Activated CD8-positive, alpha-beta T cell treated with anti-CD3 and anti-CD28 coated beads for 36 hours (primary cell): ENCODE measurements around the gene ZBTB5. TPM values are rescaled to one million over a fixed set of nuclear protein-coding genes. Genes with fewer than 3 reads are reported as not detected.
A peak's percentile ranks its signal among the peaks of the same experiment; 100 is the strongest.

Experiments
- ATAC-seq: fragments of 200-7000 bp; cut with Tn5 transposase; one replicate; pipeline ENCODE4 v1.10.0; 2021; ENCODE audit warnings: mild to moderate bottlenecking, moderate library complexity
- CTCF ChIA-PET: fragments of 350-600 bp; sonication (Branson Sonifier 250); formaldehyde crosslinking; loops from one replicate; lab custom pipeline; 2021; ENCODE audit warnings: antibody characterized with exemption; lab: Charles Lee
- POLR2A ChIA-PET: fragments of 350-600 bp; sonication (Branson Sonifier 250); formaldehyde crosslinking; loops from one replicate; lab custom pipeline; 2021; ENCODE audit warnings: antibody characterized with exemption; lab: Charles Lee
- DNase-seq: peaks from one replicate; pipeline ENCODE4 v3.0.0-alpha.2; 2020
- H3K27ac Mint-ChIP-seq: one replicate; pipeline ENCODE4 v1.8.0; 2021; ENCODE audit warnings: mild to moderate bottlenecking, mixed read lengths
- H3K27me3 Mint-ChIP-seq: one replicate; pipeline ENCODE4 v1.8.0; 2021; ENCODE audit warnings: mixed read lengths
- H3K36me3 Mint-ChIP-seq: one replicate; pipeline ENCODE4 v1.8.0; 2021; ENCODE audit warnings: low read depth, mixed read lengths
- H3K4me1 Mint-ChIP-seq: one replicate; pipeline ENCODE4 v1.8.0; 2021; ENCODE audit warnings: low read depth, mixed read lengths
- H3K4me3 Mint-ChIP-seq: one replicate; pipeline ENCODE4 v1.8.0; 2021; ENCODE audit warnings: mild to moderate bottlenecking, moderate library complexity, mixed read lengths
- H3K9me3 Mint-ChIP-seq: one replicate; pipeline ENCODE4 v1.8.0; 2021; ENCODE audit warnings: mixed read lengths
- intact Hi-C: fragments of 100-400 bp; cut with micrococcal nuclease; formaldehyde crosslinking; loops from one replicate; pipeline ENCODE4 v1.10.0; 2022
- total RNA-seq, 2 experiments: library from RNA; stranded (reverse); gene quantifications; one replicate each; pipeline ENCODE4 v1.2.3, GENCODE V29; 2021
- TF ChIP-seq, protein P1 (sequence below): fragments of 200-600 bp; IDR thresholded peaks from one replicate; pipeline ENCODE4 v1.8.0; 2022; ENCODE audit warnings: antibody characterized with exemption, mild to moderate bottlenecking

The ZBTB5 gene
- total RNA-seq, 2 experiments from 2014 or later, result 8.6 to 8.8 TPM

DNA sequence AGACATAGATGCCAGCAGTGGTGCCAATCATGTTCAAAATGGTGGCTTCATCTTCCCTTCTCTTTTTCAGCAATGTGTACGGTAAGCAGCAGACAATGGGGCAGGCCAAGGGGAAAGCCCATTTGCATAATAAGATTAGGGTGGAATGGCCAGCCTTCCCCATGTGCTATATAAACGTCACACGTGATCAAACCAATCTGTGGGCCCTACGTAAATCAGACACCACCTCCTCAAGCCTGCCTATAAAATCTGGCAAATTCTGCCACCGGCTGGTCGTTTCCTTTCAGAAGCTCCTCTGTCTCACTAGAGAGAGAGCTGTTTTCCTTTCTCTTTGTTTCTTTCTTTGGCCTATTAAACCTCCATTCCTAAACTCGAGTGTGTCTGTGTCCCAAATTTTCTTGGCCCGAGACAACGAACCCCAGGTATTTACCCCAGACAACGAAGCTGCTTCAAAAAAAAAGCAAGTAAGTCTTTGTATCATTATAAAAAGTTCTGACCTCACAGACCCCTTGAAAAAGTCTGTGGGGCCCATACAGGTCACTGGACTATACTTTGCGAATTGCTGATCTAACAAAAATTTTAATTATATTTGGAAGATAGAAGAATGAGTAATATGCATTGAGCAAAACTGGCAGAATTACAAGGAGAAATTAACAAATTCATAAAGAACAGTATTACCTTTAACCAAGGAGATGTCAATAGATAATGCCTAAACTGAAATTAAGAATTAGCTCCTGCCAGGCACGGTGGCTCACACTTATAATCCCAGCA is 15.2 kb downstream of the ZBTB5 start:
- H3K4me1 Mint-ChIP-seq, result peaks cover 23% of the 10 kb centered on the region

DNA sequence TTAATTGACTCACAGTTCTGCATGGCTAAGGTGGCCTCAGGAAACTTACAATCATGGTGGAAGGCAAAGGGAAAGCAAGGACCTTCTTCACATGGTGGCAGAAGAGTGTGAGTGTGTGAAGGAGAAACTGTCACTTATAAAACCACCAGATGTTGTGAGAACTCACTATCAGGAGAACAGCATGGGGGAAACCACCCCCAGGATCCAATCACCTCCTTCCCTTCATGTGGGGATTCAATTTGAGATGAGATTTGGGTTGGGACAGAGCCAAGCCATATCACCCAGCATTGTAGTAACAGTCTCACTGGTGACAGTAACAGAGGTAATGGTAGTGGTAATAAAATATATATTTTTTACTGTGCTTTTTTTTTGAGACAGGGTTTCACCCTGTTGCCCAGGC is 18.1 kb downstream of the ZBTB5 start:
- no peak for ATAC-seq
- intact Hi-C loops, result no loop called here
- no peak overlapping the region for H3K27ac Mint-ChIP-seq
- ChIA-PET POLR2A (no interaction called here), CTCF (no interaction called here)
- H3K4me1 Mint-ChIP-seq, result peaks cover 7% of the 10 kb centered on the region
- peaks cover 12% of the 10 kb centered on the region for H3K36me3 Mint-ChIP-seq
- no peaks in the 10 kb centered on the region for H3K9me3 Mint-ChIP-seq
- H3K4me3 Mint-ChIP-seq, result no peak overlapping the region
- DNase-seq, result no peak
- TF ChIP-seq, protein P1, sequence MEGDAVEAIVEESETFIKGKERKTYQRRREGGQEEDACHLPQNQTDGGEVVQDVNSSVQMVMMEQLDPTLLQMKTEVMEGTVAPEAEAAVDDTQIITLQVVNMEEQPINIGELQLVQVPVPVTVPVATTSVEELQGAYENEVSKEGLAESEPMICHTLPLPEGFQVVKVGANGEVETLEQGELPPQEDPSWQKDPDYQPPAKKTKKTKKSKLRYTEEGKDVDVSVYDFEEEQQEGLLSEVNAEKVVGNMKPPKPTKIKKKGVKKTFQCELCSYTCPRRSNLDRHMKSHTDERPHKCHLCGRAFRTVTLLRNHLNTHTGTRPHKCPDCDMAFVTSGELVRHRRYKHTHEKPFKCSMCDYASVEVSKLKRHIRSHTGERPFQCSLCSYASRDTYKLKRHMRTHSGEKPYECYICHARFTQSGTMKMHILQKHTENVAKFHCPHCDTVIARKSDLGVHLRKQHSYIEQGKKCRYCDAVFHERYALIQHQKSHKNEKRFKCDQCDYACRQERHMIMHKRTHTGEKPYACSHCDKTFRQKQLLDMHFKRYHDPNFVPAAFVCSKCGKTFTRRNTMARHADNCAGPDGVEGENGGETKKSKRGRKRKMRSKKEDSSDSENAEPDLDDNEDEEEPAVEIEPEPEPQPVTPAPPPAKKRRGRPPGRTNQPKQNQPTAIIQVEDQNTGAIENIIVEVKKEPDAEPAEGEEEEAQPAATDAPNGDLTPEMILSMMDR, result no peak
- no peaks in the 10 kb centered on the region for H3K27me3 Mint-ChIP-seq

More for the DNA sequence above, 15.2 kb downstream of the ZBTB5 start:
- DNase-seq (no peak), ATAC-seq (no peak)
- Mint-ChIP-seq H3K9me3 (no peaks in the 10 kb centered on the region), H3K36me3 (peaks cover 13% of the 10 kb centered on the region), H3K27ac (no peak overlapping the region), H3K27me3 (no peaks in the 10 kb centered on the region), H3K4me3 (no peak overlapping the region)
- TF ChIP-seq, protein P1, result no peak
- ChIA-PET CTCF (interaction anchor here (1.5 to 1.8 kb wide), 2 partner anchors 11 to 34 kb away, joined by 4 read pairs; no protein-coding TSS in a partner anchor), POLR2A (interaction anchor here (0.6 to 1.1 kb wide), 2 partner anchors 16 to 59 kb away, joined by 3 read pairs; no protein-coding TSS in a partner anchor)
- intact Hi-C loops, result loop anchor here (10.0 kb wide), 1 partner anchor 65 kb away; no protein-coding TSS in a partner anchor

DNA sequence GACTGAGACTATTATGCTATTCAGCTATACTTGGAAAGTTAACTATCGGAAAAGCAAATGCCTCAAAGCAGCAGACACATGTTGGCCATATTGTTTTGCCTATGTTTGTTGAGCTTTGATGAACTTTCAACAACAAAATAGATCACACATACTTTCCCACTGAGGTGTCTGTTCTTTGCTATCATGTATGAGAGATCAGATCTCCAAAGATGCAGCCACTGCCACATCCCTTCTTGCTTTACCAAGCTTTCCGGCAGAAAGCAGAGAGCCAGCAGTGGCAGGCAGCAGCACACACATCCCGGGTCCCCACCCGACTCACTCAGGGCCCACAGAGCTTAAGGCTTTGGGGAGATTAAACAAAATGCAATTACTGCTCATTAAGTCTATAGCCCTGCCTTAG is 18.8 kb downstream of the ZBTB5 start:
- no peak overlapping the region for H3K4me3 Mint-ChIP-seq
- no peak for ATAC-seq
- H3K27me3 Mint-ChIP-seq, result no peaks in the 10 kb centered on the region
- intact Hi-C loops, result no loop called here
- H3K36me3 Mint-ChIP-seq, result peaks cover 15% of the 10 kb centered on the region
- H3K4me1 Mint-ChIP-seq, result peaks cover 7% of the 10 kb centered on the region
- no peak for DNase-seq
- no peaks in the 10 kb centered on the region for H3K9me3 Mint-ChIP-seq
- POLR2A ChIA-PET, result no interaction called here
- TF ChIP-seq, protein P1, result no peak
- CTCF ChIA-PET, result interaction anchor here (1.0 kb wide), 1 partner anchor 31 kb away, joined by 3 read pairs; no protein-coding TSS in a partner anchor
- H3K27ac Mint-ChIP-seq, result peak overlapping the region; percentile 46

DNA sequence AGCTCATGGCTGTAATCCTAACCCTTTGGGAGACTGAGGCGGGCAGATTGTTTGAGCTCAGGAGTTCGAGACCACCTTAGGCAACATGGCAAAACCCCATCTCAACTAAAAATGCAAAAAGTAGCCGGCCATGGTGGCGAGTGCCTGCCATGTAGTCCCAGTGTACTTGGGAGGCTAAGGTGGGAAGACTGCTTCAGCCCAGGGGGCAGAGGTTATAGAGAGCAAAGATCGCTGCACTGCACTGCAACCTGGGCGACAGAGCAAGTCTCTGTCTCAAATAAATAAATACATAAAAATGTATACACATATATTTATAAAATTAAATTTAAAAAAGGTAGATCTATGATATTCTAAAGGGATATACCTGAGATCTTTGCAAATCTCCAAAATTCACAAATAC is 19.4 kb downstream of the ZBTB5 start:
- Mint-ChIP-seq H3K36me3 (peaks cover 20% of the 10 kb centered on the region), H3K27ac (no peak overlapping the region), H3K9me3 (no peaks in the 10 kb centered on the region), H3K27me3 (no peaks in the 10 kb centered on the region), H3K4me3 (no peak overlapping the region), H3K4me1 (peaks cover 7% of the 10 kb centered on the region)
- POLR2A ChIA-PET, result no interaction called here
- TF ChIP-seq, protein P1, result no peak
- DNase-seq (no peak), ATAC-seq (no peak)
- CTCF ChIA-PET, result interaction anchor here (1.0 kb wide), 1 partner anchor 31 kb away, joined by 3 read pairs; no protein-coding TSS in a partner anchor
- intact Hi-C loops, result no loop called here

DNA sequence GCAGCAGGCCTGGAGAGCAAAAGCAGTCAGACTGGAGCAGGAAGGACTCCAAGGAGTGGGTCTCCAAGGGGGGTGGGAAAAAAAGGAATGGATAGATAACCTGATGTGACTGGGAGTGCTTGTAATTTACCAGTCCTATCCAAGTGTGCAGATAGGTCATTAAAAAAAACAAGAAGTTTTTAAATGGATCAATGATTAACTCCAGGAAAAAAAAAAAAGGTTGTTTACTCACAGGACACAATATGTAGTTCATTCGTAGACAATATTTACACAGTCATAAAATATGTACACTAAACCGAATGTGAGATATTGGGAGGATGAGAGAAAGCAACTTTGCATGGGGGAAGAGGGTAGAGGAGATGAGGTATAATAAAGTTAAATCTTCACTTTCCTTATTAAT is 20.4 kb downstream of the ZBTB5 start:
- TF ChIP-seq, protein P1, result no peak
- Mint-ChIP-seq H3K27ac (no peak overlapping the region), H3K4me3 (no peak overlapping the region), H3K4me1 (peaks cover 7% of the 10 kb centered on the region), H3K9me3 (no peaks in the 10 kb centered on the region), H3K36me3 (peaks cover 20% of the 10 kb centered on the region), H3K27me3 (no peaks in the 10 kb centered on the region)
- intact Hi-C loops, result no loop called here
- CTCF ChIA-PET, result no interaction called here
- no peak for DNase-seq
- no peak for ATAC-seq
- POLR2A ChIA-PET, result interaction anchor here (1.4 kb wide), 1 partner anchor 10 kb away, joined by 3 read pairs; no protein-coding TSS in a partner anchor
